ENCODE results near the gene GPR142.

GPR142 gene, protein sequence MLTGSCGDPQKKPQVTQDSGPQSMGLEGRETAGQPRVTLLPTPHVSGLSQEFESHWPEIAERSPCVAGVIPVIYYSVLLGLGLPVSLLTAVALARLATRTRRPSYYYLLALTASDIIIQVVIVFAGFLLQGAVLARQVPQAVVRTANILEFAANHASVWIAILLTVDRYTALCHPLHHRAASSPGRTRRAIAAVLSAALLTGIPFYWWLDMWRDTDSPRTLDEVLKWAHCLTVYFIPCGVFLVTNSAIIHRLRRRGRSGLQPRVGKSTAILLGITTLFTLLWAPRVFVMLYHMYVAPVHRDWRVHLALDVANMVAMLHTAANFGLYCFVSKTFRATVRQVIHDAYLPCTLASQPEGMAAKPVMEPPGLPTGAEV

GRCh38 chr17:74367206-74367605 lies at the start of gene GPR142:
TSS of gene GPR142 (plus strand) at chr17:74367506. CDS start at chr17:74369541, 2,035 bp downstream.
- no peak for DNase-seq

GRCh38 chr17:74318391-74318790 lies 48.9 kb upstream of the GPR142 start:
- DNase-seq: no peak

GRCh38 chr17:74324521-74324920 lies 42.8 kb upstream of the GPR142 start:
- no peak for DNase-seq

- no peak for DNase-seq
Measured at GRCh38 chr17:74325376-74325742, 41.9 kb upstream of the GPR142 start.

GRCh38 chr17:74325743-74326379 lies 41.4 kb upstream of the GPR142 start, which contains the start of gene KIF19:
TSS of gene KIF19 (plus strand) at chr17:74326226. CDS start at chr17:74326350, 124 bp downstream.
- DNase-seq: peak; percentile 40

GRCh38 chr17:74326506-74326905 lies 40.8 kb upstream of the GPR142 start:
- no peak for DNase-seq

DNA sequence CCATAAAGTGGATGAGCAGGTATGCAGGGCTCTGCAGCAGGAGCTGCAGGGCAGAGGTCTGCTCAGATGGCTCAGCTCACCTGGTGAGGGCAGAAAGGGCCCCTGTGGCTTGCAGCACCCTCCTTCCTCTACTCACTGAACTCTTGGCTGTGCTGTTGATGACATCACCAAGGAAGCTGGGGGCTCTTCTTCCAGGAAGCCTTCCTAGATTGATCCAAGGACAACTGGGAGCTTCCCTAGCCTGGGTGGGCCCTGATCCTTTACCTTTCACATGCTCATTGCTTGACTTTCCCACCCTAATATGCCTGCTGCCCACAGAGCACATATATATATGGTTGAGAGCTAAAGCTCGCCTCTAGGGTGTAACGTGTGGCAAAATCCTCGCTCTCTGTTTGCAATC lies 38.8 kb upstream of the GPR142 start:
- no peak for DNase-seq

GRCh38 chr17:74329378-74329777 lies 37.9 kb upstream of the GPR142 start:
- no peak for DNase-seq

DNA sequence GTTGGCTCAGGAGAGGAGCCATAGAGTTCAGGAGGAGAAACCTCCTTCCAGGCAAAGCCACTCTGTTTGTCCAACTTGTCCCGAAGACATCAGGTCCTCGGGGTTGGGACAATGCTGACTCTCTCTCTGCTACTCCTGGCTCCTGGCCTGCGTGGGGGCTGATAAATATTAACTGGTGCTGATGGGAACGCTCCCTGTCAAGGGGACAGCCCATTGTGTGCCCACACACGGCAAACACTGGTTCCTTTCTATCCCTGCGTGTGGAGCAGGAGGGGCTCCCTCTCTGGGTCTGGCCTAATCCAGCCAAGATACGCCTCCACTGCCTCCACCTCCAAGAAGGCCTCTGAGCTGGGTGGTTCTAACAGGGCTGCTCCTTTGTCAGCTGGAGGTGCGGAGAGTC lies 36.9 kb upstream of the GPR142 start:
- DNase-seq: peak; percentile 17

DNA sequence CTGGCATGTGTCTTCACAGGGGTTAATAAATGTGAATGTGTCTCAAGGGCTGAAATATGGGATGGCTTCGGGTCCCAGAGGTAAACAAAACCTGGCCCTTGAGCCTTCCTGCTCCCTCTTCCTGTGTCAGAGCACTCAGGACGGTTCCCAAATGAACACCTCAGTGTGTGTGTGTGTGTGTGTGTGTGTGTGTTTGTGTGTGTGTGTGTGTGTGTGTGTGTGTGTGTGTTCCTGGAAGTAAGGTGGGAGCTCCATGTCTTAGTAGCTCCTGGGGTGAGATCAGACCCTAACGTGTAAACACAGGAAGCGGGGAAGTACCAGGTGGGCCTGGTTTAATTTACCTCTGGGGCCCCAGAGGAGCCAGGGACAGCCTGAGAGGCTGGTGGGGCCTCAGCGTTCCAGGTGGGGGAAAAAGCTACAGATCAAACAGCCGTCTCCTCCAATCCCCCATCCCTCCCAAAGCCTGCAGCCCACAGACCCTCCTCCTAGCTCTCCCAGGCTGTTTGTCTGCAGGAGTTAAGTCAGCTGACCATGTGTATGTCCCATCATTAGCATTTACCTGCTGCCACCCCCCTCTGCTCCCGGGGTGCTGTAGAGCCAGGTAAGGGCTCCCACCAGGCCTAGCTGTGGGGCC lies 35.2 kb upstream of the GPR142 start:
- peak; percentile 87 for DNase-seq

DNA sequence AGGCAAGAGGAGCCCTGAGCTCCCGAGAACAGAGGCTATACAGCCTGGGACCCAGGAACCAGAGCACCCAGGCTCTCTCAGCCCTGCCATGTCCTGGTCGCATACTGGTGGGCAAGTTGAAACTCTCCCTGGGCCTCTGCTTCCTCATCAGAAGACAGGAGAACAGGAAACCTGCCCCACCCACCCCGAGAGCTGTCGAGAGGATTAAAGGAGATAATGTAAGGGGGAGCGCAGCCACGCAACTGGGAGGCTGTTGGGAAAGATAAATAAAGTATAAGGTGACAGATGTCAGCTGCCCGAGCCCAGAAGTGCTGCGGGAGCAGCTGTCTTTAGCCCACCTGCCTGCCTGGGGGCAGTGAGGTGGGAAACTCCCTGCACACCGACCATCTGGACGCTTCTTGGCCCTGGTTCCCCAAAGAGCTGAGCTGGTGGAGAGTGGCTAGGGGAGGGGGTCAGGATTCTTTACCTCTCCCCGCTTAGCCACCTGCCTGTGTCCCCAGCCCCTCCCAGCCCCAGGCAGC lies 34.5 kb upstream of the GPR142 start:
- DNase-seq: peak; percentile 90

GRCh38 chr17:74334393-74335039 lies 32.8 kb upstream of the GPR142 start:
- DNase-seq: no peak

DNA sequence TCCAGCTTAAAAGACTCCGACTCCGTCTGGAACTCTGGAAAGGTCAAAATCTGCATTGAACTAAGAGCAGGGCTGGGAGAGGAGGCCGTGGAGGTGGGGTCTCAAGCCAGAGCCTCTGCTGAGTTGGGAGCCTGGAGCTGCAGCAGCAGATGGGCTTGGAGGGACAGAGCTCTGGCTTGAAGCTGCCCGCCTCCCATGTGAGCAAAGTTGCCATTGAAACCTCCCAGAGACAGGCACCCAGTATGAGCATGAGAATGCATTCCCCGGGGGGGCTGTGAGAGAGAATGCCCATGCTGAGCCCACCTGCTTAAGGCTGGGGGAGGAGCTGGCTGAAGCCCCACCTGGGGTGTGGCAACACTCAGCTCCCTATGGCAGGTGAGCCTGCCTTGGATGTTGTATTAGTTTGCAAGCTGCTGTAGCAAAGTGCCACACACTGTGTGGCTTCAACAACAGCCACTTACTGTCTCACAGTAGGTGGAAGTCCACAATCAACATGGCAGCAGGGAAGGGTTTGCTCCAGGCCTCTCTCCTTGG lies 31.7 kb upstream of the GPR142 start:
- DNase-seq: no peak

DNA sequence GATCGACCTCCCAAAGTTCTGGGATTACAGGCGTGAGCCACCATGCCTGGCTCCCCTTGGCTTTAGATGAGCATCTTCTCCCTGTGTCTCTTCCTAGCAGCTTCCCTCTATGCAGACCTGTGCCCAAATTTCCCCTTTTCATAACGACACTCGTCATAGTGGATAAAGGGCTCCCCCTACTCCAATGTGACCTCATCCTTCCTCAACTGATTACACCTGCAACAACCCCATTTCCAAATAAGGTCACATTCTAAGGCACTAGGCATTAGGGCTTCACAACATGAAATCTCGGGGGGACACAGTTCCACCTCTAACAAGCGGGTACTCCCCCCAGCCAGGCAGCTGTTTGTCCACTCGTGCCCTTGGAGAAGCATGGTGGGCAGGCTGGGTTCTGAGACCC lies 31.0 kb upstream of the GPR142 start:
- DNase-seq: no peak

- peak; percentile 48 for DNase-seq
Measured at GRCh38 chr17:74337834-74338500, 29.3 kb upstream of the GPR142 start.

- peak; percentile 76 for DNase-seq
Measured at GRCh38 chr17:74339537-74340195, 27.6 kb upstream of the GPR142 start.

GRCh38 chr17:74340470-74341023 lies 26.8 kb upstream of the GPR142 start:
- DNase-seq: peak; percentile 36

GRCh38 chr17:74342224-74342623 lies 25.1 kb upstream of the GPR142 start:
- no peak for DNase-seq

- no peak for DNase-seq
Measured at GRCh38 chr17:74343121-74343520, 24.2 kb upstream of the GPR142 start.

- no peak for DNase-seq
Measured at GRCh38 chr17:74343526-74344284, 23.6 kb upstream of the GPR142 start.

- no peak for DNase-seq
Measured at GRCh38 chr17:74344658-74345057, 22.6 kb upstream of the GPR142 start.
